ENCODE results near the gene MUCL1.
"Not testable (repeated sequence)": the region's sequence is repeated elsewhere in the genome, so short reads cannot be mapped to it uniquely, and the experiment has no call there.

The MUCL1 gene, protein sequence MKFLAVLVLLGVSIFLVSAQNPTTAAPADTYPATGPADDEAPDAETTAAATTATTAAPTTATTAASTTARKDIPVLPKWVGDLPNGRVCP

GRCh38 chr12:54853933-54854538 lies at the start of gene MUCL1:
Gene MUCL1, plus strand, starts transcription at chr12:54854516. Its CDS starts 67 bp downstream, at chr12:54854583.
- peak; percentile 86 for DNase-seq (ENCODE audit: low spot score)

GRCh38 chr12:54821676-54822075 lies 32.6 kb upstream of the MUCL1 start:
- DNase-seq (ENCODE audit: low spot score): no peak

DNA sequence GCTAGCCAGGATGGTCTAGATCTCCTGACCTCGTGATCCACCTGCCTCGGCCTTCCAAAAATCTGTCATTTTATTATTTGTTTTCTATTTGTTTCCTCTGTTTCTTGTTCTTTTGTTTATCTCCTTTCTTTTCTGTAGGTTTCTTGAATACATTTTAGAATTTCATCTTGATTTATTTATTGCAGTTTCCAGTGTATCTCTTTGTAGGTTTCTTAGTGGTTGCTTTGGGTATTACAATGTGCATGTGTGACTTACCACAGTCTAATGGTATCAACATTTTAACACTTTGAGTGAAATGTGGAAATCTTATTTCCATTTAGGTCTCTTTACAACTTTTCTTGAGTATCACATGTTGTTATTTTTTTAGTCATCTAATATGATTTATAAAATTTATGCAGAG lies 29.9 kb upstream of the MUCL1 start:
- DNase-seq (ENCODE audit: low spot score): peak; percentile 19

GRCh38 chr12:54829511-54829910 lies 24.8 kb upstream of the MUCL1 start:
- no peak for DNase-seq (ENCODE audit: low spot score)

- DNase-seq (ENCODE audit: low spot score): no peak
Measured at GRCh38 chr12:54830199-54830598, 24.1 kb upstream of the MUCL1 start.

DNA sequence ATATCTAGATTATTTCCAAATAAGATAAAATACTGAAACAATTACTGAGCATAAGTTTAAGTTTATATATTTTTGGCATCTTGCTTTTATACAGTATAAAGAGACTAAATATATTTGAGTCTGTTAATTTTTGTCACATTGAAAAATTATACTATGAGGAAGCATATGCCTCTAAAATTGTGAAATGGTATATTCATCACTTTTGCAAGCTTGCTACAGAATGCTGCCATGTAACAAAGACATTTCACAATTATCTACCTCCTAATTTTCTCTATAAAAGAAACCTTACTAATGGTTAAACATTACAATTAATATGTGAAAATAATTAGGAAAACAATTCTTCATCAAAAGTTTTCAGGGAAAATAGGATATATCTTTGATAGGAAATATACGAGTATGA lies 22.7 kb upstream of the MUCL1 start:
- no peak for DNase-seq (ENCODE audit: low spot score)

GRCh38 chr12:54840244-54840865 lies 14.0 kb upstream of the MUCL1 start:
- no peak for DNase-seq (ENCODE audit: low spot score)

DNA sequence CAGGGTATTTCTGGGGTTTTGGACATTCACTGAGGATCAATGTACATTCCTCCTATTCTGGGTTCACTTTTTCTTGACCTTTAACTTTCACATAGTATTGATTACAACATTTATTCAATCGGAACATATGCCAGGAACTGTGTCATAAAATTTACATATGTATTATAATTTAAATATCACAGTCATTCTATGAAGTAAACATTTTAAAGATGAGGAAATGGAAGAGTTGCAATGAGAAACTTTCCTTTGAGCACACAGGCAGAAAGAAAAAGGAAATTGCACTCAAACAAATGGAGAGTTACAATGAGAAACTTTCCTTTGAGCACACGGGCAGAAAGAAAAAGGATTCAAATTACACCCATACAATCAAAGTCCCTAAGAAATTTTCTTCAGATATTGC lies 3.1 kb downstream of the MUCL1 start:
- no peak for DNase-seq (ENCODE audit: low spot score)

DNA sequence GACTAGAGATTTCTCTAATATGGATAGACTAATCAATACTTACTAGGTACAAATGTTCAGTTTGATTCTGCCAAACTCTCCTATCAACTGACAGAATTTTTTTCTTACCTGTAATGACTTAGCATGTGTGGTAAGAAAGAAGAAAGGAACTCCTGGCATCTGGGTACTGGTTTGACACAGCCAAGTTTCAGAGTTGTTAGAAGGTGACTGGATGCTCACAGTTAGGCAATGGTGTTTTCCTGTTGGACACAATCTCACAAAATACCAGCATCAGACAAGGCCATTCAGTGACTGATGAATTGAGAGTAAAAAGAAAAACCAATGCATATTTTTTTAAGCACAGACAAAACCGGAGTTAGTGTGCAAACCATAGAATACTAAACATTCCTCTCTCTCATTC lies 4.2 kb downstream of the MUCL1 start:
- DNase-seq (ENCODE audit: low spot score): no peak

- no peak for DNase-seq (ENCODE audit: low spot score)
Measured at GRCh38 chr12:54859502-54859901, 5.2 kb downstream of the MUCL1 start.

- no peak for DNase-seq (ENCODE audit: low spot score)
Measured at GRCh38 chr12:54861927-54862326, 7.6 kb downstream of the MUCL1 start.

- no peak for DNase-seq (ENCODE audit: low spot score)
Measured at GRCh38 chr12:54863948-54864618, 9.8 kb downstream of the MUCL1 start.

DNA sequence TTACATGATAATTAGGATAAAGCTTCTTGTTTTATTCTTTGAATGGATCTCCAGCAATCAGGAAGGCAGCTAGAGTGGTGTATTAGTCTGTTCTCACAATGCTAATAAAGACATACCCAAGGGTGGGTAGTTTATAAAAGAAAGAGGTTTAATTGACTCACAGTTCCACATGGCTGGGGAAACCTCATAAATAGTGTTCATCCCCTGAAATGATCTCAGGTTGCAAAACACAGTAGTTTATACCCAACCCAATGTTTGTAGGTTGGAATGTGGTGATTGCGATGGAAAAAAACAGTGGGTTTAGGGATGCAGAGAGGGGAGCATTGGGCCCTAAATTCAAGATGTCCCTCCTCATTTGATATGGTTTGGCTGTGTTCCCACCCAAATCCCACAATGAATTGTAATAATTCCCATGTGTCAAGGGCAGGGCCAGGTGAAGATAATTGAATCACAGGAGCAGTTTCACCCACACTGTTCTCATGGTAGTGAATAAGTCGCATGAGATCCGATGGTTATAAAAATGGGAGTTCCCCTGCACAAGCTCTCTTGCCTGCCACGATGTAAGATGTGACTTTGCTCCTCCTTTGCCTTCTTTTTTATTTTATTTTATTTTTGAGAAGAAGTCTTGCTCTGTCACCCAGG lies 11.5 kb downstream of the MUCL1 start:
- DNase-seq (ENCODE audit: low spot score): no peak

DNA sequence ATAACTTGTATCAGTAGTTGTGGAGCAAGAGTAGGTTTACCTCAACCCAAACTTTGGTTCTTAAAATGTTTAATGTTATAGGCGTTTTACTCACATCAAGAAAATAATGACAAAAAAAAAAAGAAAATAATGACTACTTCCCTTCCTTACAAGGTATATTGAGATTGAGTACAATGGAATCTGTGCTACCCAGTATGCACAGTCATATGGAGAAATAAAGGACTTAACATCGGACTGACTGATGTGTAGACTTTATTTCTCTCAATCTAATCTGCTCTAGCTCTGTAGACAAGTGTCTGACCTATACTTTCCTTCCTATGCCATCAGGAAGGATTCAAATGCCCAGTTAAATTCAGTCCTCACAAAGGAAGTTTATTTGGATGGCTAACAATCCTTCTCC lies 14.4 kb downstream of the MUCL1 start:
- no peak for DNase-seq (ENCODE audit: low spot score)

GRCh38 chr12:54870048-54870447 lies 15.7 kb downstream of the MUCL1 start:
- DNase-seq (ENCODE audit: low spot score): no peak

DNA sequence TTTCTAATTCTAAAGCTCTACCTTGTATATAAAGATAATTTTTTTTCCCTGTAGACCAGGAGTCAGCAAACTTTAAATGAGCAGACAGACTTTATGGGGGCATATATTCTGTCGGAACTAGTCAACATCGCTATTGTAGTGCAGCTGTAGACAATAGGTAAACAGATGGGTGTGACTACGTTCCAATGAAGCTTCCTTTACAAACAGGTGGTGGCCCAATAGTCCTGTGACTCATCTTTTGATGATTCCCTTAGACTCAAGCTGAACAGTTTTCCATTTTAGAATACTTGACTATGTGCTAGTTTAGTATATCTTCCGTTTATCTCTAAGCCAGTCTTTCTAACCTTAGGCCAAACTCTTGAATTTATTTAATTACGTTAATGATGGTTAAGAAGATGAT lies 16.3 kb downstream of the MUCL1 start:
- no peak for DNase-seq (ENCODE audit: low spot score)

DNA sequence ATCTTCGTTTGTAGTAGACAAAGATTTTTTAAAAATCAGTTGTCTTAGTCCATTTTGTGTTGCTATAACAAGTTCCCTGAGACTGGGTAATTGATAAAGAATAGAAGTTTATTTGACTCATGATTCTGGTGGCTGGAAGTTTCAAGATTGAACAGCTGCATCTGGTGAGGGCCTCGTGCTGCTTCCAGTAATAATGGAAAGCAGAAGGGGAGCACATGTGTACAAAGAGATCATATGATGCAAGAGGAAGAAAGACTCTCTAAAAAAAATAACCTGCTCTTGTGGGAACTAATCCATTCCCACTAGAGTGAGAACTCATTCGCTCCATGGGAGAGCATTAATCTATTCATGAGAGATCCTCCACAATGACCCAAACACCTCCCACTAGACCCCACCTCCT lies 24.8 kb downstream of the MUCL1 start:
- peak; percentile 34 for DNase-seq (ENCODE audit: low spot score)

DNA sequence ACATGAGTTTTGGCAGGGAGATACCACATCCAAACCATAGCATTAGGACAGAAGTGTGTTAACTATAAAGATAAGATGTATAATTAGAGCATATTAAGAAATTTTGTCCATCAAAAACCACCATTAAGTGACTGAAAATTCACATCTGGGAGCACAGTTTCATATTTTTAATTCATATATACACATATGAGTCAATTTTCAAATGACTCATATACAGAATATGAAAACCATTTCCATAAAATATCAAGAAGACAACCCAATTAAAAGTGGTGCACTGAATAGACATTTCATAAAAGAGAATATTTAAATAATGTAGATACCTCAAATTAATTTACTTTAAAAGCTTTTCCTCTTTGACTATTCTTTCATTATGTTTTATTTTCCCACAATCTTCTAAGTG lies 25.3 kb downstream of the MUCL1 start:
- DNase-seq (ENCODE audit: low spot score): no peak

GRCh38 chr12:54882079-54882478 lies 27.8 kb downstream of the MUCL1 start:
- no peak for DNase-seq (ENCODE audit: low spot score)

DNA sequence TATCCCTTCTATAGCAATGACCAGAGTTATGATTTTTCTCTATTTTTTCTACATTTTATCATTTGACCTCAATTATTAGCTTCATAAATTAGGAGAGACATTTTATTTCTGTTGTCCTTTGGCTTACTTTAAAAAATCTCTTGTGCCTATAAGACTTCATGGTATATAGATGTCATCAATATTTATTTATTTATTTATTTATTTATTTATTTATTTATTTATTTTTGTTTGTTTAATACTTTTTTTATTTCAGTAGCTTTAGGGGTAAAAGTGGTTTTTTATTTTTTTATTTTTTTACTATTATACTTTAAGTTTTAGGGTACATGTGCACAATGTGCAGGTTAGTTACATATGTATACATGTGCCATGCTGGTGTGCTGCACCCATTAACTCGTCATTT lies 28.3 kb downstream of the MUCL1 start:
- not testable (repeated sequence) for DNase-seq (ENCODE audit: low spot score)

DNA sequence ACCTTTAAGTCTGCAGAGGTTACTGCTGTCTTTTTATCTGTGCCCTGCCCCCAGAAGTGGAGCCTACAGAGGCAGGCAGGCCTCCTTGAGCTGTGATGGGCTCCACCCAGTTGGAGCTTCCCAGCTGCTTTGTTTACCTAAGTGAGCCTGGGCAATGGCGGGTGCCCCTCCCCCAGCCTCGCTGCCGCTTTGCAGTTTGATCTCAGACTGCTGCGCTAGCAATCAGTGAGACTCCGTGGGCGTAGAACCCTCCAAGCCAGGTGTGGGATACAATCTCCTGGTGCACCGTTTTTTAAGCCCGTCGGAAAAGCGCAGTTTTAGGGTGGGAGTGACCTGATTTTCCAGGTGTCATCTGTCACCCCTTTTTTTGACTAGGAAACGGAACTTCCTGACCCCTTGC lies 34.1 kb downstream of the MUCL1 start:
- not testable (repeated sequence) for DNase-seq (ENCODE audit: low spot score)

DNA sequence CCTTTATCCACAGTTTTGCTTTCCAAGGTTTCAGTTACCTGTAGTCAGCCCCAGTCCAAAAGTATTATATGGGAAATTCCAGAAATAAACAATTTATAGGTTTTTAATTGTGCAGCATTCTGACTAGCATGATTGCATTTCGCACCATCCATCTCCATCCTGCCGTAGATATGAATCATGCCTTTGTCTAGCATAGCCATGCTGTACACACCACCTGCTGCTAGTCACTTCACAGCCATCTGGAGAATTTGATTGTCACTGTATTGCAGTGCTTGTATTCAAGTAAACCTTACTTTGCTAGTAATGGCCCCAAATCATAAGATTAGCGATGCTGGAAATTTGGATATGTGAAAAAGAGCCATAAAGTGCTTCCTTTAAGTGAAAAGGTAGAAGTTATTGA lies 36.0 kb downstream of the MUCL1 start:
- no peak for DNase-seq (ENCODE audit: low spot score)

Measured in RKO (cell line).